Fibroblast of lung (primary cell): ENCODE results near the gene DNAJB11. TPM values are rescaled to one million over a fixed set of nuclear protein-coding genes. Genes with fewer than 3 reads are reported as not detected.

ENCODE experiments used
- DNase-seq, 2 donors: peaks; one replicate each; pipeline versions ENCODE4 v3.0.0 to v3.0.0-alpha.2; 2010; ENCODE audit warnings: low read depth in 2 of 2
- H2AFZ ChIP-seq: 2 replicates; pipeline ENCODE4 v1.5.1; 2012; ENCODE audit warnings: low read length, control low read depth, inconsistent platforms
- H3K27ac ChIP-seq: 2 replicates; pipeline ENCODE4 v1.5.1; 2011; ENCODE audit warnings: low read length, control low read depth; ENCODE audit not compliant: insufficient read depth
- H3K27me3 ChIP-seq: 2 replicates; pipeline ENCODE4 v1.5.1; 2011; ENCODE audit warnings: mild to moderate bottlenecking, low read length; ENCODE audit not compliant: control insufficient read depth, insufficient read depth
- H3K36me3 ChIP-seq: 2 replicates; pipeline ENCODE4 v1.5.1; 2011; ENCODE audit warnings: low read length; ENCODE audit not compliant: control insufficient read depth, insufficient read depth
- H3K4me1 ChIP-seq: 2 replicates; pipeline ENCODE4 v1.5.1; 2011; ENCODE audit warnings: low read length; ENCODE audit not compliant: control insufficient read depth, insufficient read depth; ENCODE audit errors: extremely low read depth
- H3K4me2 ChIP-seq: 2 replicates; pipeline ENCODE4 v1.5.1; 2011; ENCODE audit warnings: low read length, control low read depth; ENCODE audit not compliant: insufficient read depth; ENCODE audit errors: extremely low read depth
- H3K4me3 ChIP-seq, 4 experiments: fragments of 200-600 bp in 1 of 4; sonication (generic) in 1 of 4; replicated peaks in 1 of 4; 2 replicates each; pipeline ENCODE4 v1.5.1; 2011 to 2016; ENCODE audit warnings: low read length in 4 of 4, low read depth in 3 of 4, mild to moderate bottlenecking in 3 of 4, control low read depth in 2 of 4, inconsistent platforms in 1 of 4, mixed read lengths in 1 of 4; ENCODE audit not compliant: insufficient read depth in 1 of 4; ENCODE audit errors: control extremely low read depth in 1 of 4
- H3K79me2 ChIP-seq: 2 replicates; pipeline ENCODE4 v1.5.1; 2012; ENCODE audit warnings: mild to moderate bottlenecking, low read length, inconsistent platforms; ENCODE audit not compliant: control insufficient read depth, insufficient read depth
- H3K9ac ChIP-seq: 2 replicates; pipeline ENCODE4 v1.5.1; 2011; ENCODE audit warnings: mild to moderate bottlenecking, low read length, control low read depth; ENCODE audit not compliant: insufficient read depth
- H3K9me3 ChIP-seq: 2 replicates; pipeline ENCODE4 v1.5.1; 2012; ENCODE audit warnings: low read depth, low read length; ENCODE audit not compliant: control insufficient read depth, insufficient read depth
- H4K20me1 ChIP-seq: 2 replicates; pipeline ENCODE4 v1.5.1; 2011; ENCODE audit warnings: low read length; ENCODE audit not compliant: control insufficient read depth, insufficient read depth; ENCODE audit errors: extremely low read depth
- CTCF ChIP-seq, 2 donors: IDR thresholded peaks in 1 of 2; conservative IDR thresholded peaks in 1 of 2; 1 replicate in 1 of 2; 2 replicates in 1 of 2; pipeline ENCODE4 v1.5.1; 2011 to 2012; ENCODE audit warnings: low read length in 2 of 2, control low read depth in 1 of 2, inconsistent platforms in 1 of 2, low read depth in 1 of 2, mild to moderate bottlenecking in 1 of 2
- EZH2 ChIP-seq: IDR thresholded peaks from 2 replicates; pipeline ENCODE4 v1.5.1; 2012; ENCODE audit warnings: low read length, control low read depth, mild to moderate bottlenecking; ENCODE audit errors: missing control alignments
- polyA plus RNA-seq, 2 donors: library from polyadenylated mRNA; depleted of rRNA in 1 of 2; stranded (reverse) in 1 of 2; unstranded in 1 of 2; fragments of >200 nt; gene quantifications; 2 replicates each; pipeline ENCODE4 v1.2.1, GENCODE V29; 2011 to 2012; ENCODE audit warnings: missing spikeins in 1 of 2
- total RNA-seq: library from RNA; depleted of rRNA; stranded (reverse); fragments of >200 nt; gene quantifications from 2 replicates; pipeline ENCODE4 v1.2.1, GENCODE V29; 2014

The DNAJB11 gene
- total and polyA plus RNA-seq, 2 donors (not counting 1 experiment from before 2014, with no cell fraction given) = 37.5 to 59.1 TPM

- no peaks in the 10 kb centered on the region for H3K4me1 ChIP-seq
- no peak for DNase-seq
- H3K9ac ChIP-seq = no peak overlapping the region
- H3K4me2 ChIP-seq = no peak overlapping the region
- H4K20me1 ChIP-seq = no peaks in the 10 kb centered on the region
- no peaks in the 10 kb centered on the region for H3K9me3 ChIP-seq
- no peaks in the 10 kb centered on the region for H3K79me2 ChIP-seq
- no peak overlapping the region for H3K4me3 ChIP-seq
- no peak overlapping the region for H2AFZ ChIP-seq
- H3K27ac ChIP-seq = no peak overlapping the region
- H3K27me3 ChIP-seq = no peaks in the 10 kb centered on the region
- no peaks in the 10 kb centered on the region for H3K36me3 ChIP-seq
- no peak for TF ChIP-seq EZH2
- no peak for TF ChIP-seq CTCF (conservative IDR thresholded peaks at IDR 0.05 in 1 of 2, IDR thresholded peaks at IDR 0.05 in 1 of 2; ENCODE audit: low read depth in 1 of 2, low read length in 2 of 2)
Observed at GRCh38 chr3:186593862-186594261, 23.3 kb downstream of the DNAJB11 start.

DNA sequence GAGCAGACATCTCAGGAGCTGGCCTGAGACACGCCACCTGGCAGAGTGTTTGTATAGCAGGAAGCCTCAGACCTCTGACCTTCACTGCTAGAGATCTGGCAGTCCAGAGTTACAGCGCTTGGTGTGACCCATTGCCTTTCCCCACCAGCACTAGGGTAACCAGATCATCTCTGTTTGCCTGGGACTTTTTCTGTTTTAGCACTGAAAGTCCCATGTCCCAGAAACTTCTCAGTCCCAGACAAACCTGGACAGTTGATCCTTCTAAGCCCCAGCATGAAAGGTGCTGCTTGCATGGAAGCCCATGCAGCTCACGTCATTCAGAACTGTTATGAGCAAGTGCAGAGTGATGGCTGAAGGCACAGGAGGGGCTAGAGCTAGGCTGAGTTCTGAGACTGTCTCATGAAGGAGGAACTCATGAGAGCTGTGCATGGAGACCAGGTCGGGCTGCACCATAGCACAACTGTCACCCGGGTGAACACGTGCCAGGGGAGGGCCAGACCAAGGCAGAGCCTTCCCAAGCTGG, 24.1 kb downstream of the DNAJB11 start:
- TF ChIP-seq EZH2 (no peak), CTCF (conservative IDR thresholded peaks at IDR 0.05 in 1 of 2, IDR thresholded peaks at IDR 0.05 in 1 of 2; ENCODE audit: low read depth in 1 of 2, low read length in 2 of 2) (no peak)
- Histone ChIP-seq H3K4me1 (no peaks in the 10 kb centered on the region), H3K4me2 (no peak overlapping the region), H4K20me1 (no peaks in the 10 kb centered on the region), H3K79me2 (no peaks in the 10 kb centered on the region), H3K9me3 (no peaks in the 10 kb centered on the region), H3K9ac (no peak overlapping the region), H3K27me3 (no peaks in the 10 kb centered on the region), H3K4me3 (no peak overlapping the region), H3K27ac (no peak overlapping the region), H2AFZ (no peak overlapping the region), H3K36me3 (no peaks in the 10 kb centered on the region)
- no peak for DNase-seq

DNA sequence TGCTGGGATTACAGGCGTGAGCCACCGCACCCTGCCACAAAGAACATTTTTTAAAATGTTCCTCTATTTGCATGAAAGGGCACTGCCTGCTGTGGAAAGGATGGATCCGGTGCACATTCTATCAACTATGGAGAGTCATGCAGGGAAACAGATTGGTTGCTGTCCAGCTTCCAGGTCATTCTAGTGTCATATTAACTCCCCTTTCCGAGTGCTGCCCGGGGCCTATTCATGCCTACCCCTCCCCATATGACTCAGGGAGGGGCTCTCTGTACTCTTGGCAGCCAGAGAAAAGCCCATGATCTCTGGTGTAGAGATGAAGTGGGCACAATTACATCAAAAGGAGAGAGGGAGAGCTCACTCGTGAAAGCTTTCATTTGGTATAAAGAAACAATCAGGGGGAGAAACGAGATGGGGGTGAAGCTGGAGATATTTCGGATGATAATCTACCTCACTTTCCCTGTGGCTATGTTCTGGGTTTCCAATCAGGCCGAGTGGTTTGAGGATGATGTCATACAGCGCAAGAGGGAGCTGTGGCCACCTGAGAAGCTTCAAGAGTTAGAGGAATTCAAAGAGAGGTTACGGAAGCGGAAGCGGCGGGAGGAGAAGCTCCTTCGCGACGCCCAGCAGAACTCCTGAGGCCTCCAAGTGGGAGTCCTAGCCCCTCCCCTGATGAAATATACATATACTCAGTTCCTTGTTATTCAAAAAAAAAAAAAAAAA, 26.2 kb downstream of the DNAJB11 start:
- no peak overlapping the region for H3K4me2 ChIP-seq
- H3K27me3 ChIP-seq = no peaks in the 10 kb centered on the region
- H3K4me1 ChIP-seq = no peaks in the 10 kb centered on the region
- no peaks in the 10 kb centered on the region for H3K9me3 ChIP-seq
- no peaks in the 10 kb centered on the region for H4K20me1 ChIP-seq
- TF ChIP-seq EZH2 (no peak), CTCF (conservative IDR thresholded peaks at IDR 0.05 in 1 of 2, IDR thresholded peaks at IDR 0.05 in 1 of 2; ENCODE audit: low read depth in 1 of 2, low read length in 2 of 2) (no peak)
- DNase-seq = peak; percentile 26 to 60
- no peak overlapping the region for H3K9ac ChIP-seq
- H3K4me3 ChIP-seq = no peak overlapping the region
- H3K27ac ChIP-seq = no peak overlapping the region
- no peaks in the 10 kb centered on the region for H3K36me3 ChIP-seq
- H3K79me2 ChIP-seq = no peaks in the 10 kb centered on the region
- H2AFZ ChIP-seq = no peak overlapping the region
